GM19193 (cell line): Measurements from ENCODE around the gene SEC22C.

Source experiments
- POLR2A ChIP-seq: IDR thresholded peaks from 4 replicates; pipeline ENCODE4 v1.6.1; 2011; ENCODE audit not compliant: insufficient read depth, insufficient read length; ENCODE audit errors: extremely low read depth

SEC22C gene

DNA sequence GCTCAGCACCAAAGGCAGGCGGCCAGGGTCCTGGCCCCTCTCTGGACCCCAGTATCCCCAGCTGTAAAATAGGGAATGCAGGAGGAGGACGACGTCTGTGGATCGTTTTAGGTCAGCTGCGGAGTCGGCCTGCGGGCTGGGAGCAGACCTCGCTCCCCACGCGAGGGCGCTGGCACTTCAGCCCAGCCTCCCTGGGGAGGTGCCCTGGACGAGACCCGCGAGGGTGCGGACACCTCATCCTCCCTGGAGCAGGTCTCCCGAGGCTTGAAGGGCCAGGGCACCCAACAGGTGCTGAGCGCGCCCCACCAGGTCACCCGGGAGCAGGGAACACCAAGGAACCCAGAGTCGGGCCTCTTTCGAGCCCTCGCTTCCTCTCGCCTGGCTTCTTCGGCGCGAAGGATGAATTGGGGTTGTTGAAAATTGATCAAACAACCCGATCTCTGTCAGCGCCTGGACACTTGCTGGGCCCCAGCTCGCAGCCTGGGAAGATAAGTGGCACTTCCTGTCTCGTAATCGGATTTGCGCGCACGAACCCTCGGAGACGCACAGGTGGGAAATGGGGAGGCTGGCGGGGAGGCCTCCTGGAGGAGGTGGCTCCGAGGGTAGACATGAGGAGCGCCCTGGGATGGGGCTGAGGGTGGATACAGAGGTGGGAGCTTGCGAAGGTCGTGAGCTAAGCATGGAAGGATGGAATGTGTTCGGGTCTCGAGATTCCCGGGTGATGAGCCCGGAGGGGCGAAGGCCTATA is 79.9 kb downstream of the SEC22C start:
- TF ChIP-seq POLR2A, result no peak

DNA sequence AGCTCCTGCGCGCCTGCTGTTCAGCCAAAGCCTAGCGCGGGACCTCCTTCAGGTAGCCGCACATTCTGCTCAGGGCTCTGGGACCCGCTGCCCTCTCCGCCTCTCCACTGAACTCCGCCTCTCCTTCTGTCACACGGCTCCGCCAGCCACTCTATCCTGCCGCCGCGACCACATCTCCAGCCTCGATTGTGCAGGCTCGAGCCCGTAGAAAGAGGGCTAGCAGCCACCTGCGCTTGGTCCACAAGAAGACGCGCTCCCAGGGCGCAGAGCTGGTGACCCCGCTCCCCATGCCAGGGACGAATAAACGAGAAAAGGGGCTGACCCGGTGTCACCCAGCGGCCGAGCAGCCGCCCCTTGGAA is 80.5 kb downstream of the SEC22C start:
- no peak for TF ChIP-seq POLR2A

- TF ChIP-seq POLR2A, result no peak
Measured at GRCh38 chr3:42500909-42501308, 80.9 kb downstream of the SEC22C start.

DNA sequence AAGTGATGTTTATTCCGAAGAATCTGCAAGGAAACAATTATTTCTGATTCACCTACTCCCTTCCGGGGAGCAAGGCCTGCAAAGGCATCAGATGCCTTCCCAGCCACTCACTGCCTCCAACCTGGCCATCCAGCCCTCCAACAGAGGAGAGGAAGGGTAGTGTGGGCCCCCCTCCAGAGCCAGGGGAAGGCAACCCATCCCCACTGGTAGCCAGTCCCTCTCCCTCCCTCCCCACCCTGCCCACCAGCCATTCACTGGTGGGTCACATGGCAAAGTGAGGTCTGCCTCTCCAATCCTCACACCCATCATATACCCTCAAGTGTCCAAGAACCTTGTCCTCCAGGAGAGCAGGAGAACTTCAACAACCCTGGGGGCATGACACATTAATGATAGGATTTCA is 81.7 kb downstream of the SEC22C start:
- TF ChIP-seq POLR2A, result no peak

- no peak for TF ChIP-seq POLR2A
Measured at GRCh38 chr3:42499478-42499871, 82.3 kb downstream of the SEC22C start.

DNA sequence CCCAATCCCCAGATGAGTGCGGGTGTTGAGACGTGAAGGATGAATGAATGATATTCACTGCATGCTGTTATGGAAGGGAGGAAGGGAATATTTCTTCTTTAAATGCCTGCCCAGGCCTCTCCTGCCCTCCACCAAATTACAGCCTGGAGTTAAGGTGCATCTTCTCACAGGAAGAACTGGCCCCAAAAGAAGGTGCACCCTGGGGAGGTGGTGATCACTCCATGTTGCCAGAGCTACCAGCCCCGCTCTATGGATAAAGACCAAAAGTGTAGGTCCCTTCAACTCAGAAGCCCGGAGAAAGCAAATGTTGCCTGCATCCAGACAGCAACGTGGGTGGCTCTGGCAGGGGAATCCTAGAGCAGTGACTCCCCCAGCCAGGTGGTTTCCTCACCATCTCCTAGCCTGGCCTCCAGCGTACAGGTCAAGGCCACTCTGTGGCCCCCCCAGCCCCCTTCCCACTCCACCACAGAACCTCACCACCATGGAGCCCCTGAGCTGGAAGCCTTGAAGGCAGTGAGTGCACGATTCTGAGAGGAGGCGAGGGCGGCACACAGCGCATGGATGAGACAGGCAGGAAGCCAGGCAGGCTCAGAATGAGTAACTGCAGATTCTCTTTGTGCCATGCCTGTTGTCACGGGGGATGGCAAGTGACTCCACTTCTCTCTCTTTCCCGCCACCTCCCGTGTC is 82.8 kb downstream of the SEC22C start:
- no peak for TF ChIP-seq POLR2A

GRCh38 chr3:42498034-42498433 is 83.7 kb downstream of the SEC22C start:
- TF ChIP-seq POLR2A, result no peak
